ENCODE data around the gene CEP104. TPM values are rescaled to one million over a fixed set of nuclear protein-coding genes. Genes with fewer than 3 reads are reported as not detected.

CEP104 gene
- polyA plus RNA-seq, 2 of the 4 experiments (the other 2 are of a cell fraction): 14.5 to 28.8 TPM

DNA sequence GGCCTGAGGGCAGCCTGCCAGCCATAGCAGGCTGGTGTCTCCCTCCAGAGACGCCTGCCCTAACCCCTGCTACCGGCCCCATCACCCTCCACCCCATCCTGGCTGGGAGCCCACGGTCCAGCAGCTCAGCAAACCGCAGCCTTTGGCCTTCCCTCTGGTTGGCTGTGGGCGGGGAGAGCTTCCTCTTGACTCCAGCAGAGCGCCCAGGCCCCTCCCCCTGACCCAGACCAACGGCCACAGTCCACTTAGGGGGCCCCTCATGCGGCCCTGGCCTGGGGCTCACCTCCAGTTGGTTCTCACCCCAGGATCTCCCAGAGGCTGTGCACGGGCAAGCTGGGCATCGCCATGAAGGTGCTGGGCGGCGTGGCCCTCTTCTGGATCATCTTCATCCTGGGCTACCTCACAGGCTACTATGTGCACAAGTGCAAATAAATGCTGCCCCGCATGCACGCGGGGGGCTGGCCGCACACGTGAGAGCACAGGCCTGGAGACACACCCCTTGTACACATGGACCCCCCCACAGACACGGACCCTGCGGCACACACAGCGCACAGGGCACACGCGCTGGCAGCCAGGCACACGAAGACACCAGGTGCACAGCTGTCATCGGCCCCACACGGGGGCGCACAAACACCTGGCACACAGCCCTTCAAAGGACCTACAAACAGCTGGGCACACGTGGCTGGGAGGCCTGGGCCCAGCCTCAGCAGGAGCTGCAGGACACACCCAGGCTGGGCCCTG is 81.4 kb downstream of the CEP104 start:
- Histone ChIP-seq H3K9me3 (no peaks in the 10 kb centered on the region), H3K27ac (peak overlapping the region in 1 of 2 experiments; percentile 60; a peak in 1 of 6 replicates), H3K4me3 (no peak overlapping the region), H3K4me1 (peaks cover 17% of the 10 kb centered on the region), H3K4me2 (peak overlapping the region; percentile 23; the same call in 1 of the 3 replicates)
- FAIRE-seq: no peak
- ChIA-PET CTCF (interaction anchor here (0.7 to 1.5 kb wide), 6 partner anchors 15 to 28 kb away, joined by 3 to 9 read pairs (median 4); partner anchors contain the start of gene LRRC47), POLR2A (no interaction called here)
- ATAC-seq: peak; percentile 25 to 56; a peak in 5 of 6 replicates
- WGBS (ENCODE audit: missing lambda C conversion rate): 60% methylated on average over 11 of the region's 27 CpGs
- DNase-seq (ENCODE audit: low read depth in 1 of 2, low spot score in 1 of 2): peak; percentile 59 to 66
- no peak for TF ChIP-seq HEYL (CRISPR knock-in tag; IDR thresholded peaks at IDR 0.05)
- TF ChIP-seq, protein P1, sequence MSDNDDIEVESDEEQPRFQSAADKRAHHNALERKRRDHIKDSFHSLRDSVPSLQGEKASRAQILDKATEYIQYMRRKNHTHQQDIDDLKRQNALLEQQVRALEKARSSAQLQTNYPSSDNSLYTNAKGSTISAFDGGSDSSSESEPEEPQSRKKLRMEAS (IDR thresholded peaks at IDR 0.05): peak; percentile 80
- no peak for TF ChIP-seq EHF (CRISPR knock-in tag; IDR thresholded peaks at IDR 0.05)
- TF ChIP-seq, protein P2, sequence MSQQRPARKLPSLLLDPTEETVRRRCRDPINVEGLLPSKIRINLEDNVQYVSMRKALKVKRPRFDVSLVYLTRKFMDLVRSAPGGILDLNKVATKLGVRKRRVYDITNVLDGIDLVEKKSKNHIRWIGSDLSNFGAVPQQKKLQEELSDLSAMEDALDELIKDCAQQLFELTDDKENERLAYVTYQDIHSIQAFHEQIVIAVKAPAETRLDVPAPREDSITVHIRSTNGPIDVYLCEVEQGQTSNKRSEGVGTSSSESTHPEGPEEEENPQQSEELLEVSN (IDR thresholded peaks at IDR 0.05; ENCODE audit: borderline replicate concordance, low read depth): peak; percentile 46; the same call in 1 of the 2 replicates
- peak in 1 of 2 experiments; percentile 18; a peak in 1 of 5 replicates for TF ChIP-seq RAD21 (conservative IDR thresholded peaks at IDR 0.05 in 1 of 2, IDR thresholded peaks at IDR 0.05 in 1 of 2)
- TF ChIP-seq RNF2 (IDR thresholded peaks at IDR 0.05; ENCODE audit: borderline replicate concordance, low read depth): no peak
- TF ChIP-seq, protein P3, sequence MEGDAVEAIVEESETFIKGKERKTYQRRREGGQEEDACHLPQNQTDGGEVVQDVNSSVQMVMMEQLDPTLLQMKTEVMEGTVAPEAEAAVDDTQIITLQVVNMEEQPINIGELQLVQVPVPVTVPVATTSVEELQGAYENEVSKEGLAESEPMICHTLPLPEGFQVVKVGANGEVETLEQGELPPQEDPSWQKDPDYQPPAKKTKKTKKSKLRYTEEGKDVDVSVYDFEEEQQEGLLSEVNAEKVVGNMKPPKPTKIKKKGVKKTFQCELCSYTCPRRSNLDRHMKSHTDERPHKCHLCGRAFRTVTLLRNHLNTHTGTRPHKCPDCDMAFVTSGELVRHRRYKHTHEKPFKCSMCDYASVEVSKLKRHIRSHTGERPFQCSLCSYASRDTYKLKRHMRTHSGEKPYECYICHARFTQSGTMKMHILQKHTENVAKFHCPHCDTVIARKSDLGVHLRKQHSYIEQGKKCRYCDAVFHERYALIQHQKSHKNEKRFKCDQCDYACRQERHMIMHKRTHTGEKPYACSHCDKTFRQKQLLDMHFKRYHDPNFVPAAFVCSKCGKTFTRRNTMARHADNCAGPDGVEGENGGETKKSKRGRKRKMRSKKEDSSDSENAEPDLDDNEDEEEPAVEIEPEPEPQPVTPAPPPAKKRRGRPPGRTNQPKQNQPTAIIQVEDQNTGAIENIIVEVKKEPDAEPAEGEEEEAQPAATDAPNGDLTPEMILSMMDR (IDR thresholded peaks at IDR 0.05): peak; percentile 31; the same call in 2 of the 3 replicates

DNA sequence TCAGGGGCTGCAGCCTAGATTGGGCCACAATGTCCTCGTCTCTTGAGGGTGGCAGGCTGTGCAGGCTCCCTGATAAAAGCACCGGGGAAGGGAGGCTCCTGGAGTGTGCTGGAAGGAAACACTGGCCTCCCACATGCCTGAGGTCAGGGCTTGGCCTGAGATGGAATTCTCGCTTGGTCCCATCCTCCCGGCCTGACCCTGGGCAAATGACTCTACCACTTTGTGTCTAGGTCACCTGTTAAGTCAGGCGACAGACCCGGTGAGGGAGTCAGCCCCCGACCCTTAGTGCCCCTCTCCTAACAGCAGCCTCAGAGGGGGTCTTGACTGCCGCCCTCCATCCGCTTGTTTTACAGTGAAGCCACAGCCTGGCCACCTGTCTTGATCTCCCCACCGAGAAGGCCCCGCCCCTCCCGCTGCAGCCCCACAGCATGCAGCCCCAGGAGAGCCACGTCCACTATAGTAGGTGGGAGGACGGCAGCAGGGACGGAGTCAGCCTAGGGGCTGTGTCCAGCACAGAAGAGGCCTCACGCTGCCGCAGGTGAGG is 82.0 kb downstream of the CEP104 start:
- no peak for ATAC-seq
- no peak overlapping the region for H3K4me2 ChIP-seq
- POLR2A ChIA-PET: no interaction called here
- TF ChIP-seq RARB (CRISPR knock-in tag; IDR thresholded peaks at IDR 0.05): no peak
- no peak for TF ChIP-seq CBX8 (IDR thresholded peaks at IDR 0.05)
- TF ChIP-seq EP300 (IDR thresholded peaks at IDR 0.05): no peak
- TF ChIP-seq, protein P2 (IDR thresholded peaks at IDR 0.05; ENCODE audit: borderline replicate concordance, low read depth): no peak
- TF ChIP-seq RFX5 (IDR thresholded peaks at IDR 0.05): no peak
- TF ChIP-seq MYC (IDR thresholded peaks at IDR 0.05; ENCODE audit: borderline replicate concordance, low read length): no peak
- TF ChIP-seq, protein P4, sequence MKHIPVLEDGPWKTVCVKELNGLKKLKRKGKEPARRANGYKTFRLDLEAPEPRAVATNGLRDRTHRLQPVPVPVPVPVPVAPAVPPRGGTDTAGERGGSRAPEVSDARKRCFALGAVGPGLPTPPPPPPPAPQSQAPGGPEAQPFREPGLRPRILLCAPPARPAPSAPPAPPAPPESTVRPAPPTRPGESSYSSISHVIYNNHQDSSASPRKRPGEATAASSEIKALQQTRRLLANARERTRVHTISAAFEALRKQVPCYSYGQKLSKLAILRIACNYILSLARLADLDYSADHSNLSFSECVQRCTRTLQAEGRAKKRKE (CRISPR knock-in tag; IDR thresholded peaks at IDR 0.05; ENCODE audit: low read depth): no peak
- no peak for TF ChIP-seq ZC3H11A (IDR thresholded peaks at IDR 0.05)
- no peak for TF ChIP-seq HDAC2 (IDR thresholded peaks at IDR 0.05)
- no peak for TF ChIP-seq EHMT2 (IDR thresholded peaks at IDR 0.05; ENCODE audit: low read depth)
- TF ChIP-seq SMC3 (IDR thresholded peaks at IDR 0.05): no peak
- TF ChIP-seq ZNF302 (CRISPR knock-in tag; IDR thresholded peaks at IDR 0.05): no peak
- TF ChIP-seq, protein P5, sequence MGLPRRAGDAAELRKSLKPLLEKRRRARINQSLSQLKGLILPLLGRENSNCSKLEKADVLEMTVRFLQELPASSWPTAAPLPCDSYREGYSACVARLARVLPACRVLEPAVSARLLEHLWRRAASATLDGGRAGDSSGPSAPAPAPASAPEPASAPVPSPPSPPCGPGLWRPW (IDR thresholded peaks at IDR 0.05): no peak
- no peak for TF ChIP-seq HOXA7 (CRISPR knock-in tag; IDR thresholded peaks at IDR 0.05)
- no peak for TF ChIP-seq EHF (CRISPR knock-in tag; IDR thresholded peaks at IDR 0.05)
- TF ChIP-seq, protein P3 (IDR thresholded peaks at IDR 0.05): no peak
- TF ChIP-seq, protein P6, sequence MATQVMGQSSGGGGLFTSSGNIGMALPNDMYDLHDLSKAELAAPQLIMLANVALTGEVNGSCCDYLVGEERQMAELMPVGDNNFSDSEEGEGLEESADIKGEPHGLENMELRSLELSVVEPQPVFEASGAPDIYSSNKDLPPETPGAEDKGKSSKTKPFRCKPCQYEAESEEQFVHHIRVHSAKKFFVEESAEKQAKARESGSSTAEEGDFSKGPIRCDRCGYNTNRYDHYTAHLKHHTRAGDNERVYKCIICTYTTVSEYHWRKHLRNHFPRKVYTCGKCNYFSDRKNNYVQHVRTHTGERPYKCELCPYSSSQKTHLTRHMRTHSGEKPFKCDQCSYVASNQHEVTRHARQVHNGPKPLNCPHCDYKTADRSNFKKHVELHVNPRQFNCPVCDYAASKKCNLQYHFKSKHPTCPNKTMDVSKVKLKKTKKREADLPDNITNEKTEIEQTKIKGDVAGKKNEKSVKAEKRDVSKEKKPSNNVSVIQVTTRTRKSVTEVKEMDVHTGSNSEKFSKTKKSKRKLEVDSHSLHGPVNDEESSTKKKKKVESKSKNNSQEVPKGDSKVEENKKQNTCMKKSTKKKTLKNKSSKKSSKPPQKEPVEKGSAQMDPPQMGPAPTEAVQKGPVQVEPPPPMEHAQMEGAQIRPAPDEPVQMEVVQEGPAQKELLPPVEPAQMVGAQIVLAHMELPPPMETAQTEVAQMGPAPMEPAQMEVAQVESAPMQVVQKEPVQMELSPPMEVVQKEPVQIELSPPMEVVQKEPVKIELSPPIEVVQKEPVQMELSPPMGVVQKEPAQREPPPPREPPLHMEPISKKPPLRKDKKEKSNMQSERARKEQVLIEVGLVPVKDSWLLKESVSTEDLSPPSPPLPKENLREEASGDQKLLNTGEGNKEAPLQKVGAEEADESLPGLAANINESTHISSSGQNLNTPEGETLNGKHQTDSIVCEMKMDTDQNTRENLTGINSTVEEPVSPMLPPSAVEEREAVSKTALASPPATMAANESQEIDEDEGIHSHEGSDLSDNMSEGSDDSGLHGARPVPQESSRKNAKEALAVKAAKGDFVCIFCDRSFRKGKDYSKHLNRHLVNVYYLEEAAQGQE (IDR thresholded peaks at IDR 0.05): no peak
- no peak for TF ChIP-seq NFE2L2 (conservative IDR thresholded peaks at IDR 0.05; ENCODE audit: low read length)
- TF ChIP-seq PHF8 (IDR thresholded peaks at IDR 0.05; ENCODE audit: borderline replicate concordance, low read depth): no peak

More for the DNA sequence above, 82.0 kb downstream of the CEP104 start:
- DNase-seq (ENCODE audit: low read depth in 1 of 2, low spot score in 1 of 2): no peak
- CTCF ChIA-PET: interaction anchor here (1.5 kb wide), 2 partner anchors 15 to 17 kb away, joined by 3 to 5 read pairs; no protein-coding TSS in a partner anchor
- Histone ChIP-seq H3K4me1 (peaks cover 17% of the 10 kb centered on the region), H3K4me3 (no peak overlapping the region), H3K9me3 (no peaks in the 10 kb centered on the region), H3K27ac (no peak overlapping the region)
- 87% methylated on average over 15 of the region's 17 CpGs for WGBS (ENCODE audit: missing lambda C conversion rate)
- FAIRE-seq: no peak
